H1 (cell line): Measurements from ENCODE around the gene STEEP1. TPM values are rescaled to one million over a fixed set of nuclear protein-coding genes. Genes with fewer than 3 reads are reported as not detected.
A peak's percentile ranks its signal among the peaks of the same experiment; 100 is the strongest.

Experiments used
- CBX5 ChIP-seq: fragments of 300-800, 300-1000 bp; sonication (generic); IDR thresholded peaks from 2 replicates; pipeline ENCODE4 v1.7.1; 2016; ENCODE audit warnings: antibody characterized with exemption, low read length, low read depth
- KDM1A ChIP-seq: fragments of 200-600, 300-600 bp; sonication (generic); IDR thresholded peaks from 2 replicates; pipeline ENCODE4 v1.7.1; 2016; ENCODE audit warnings: mild to moderate bottlenecking, low read length, borderline replicate concordance
- KDM5A ChIP-seq: fragments of 200-600 bp; IDR thresholded peaks from 2 replicates; pipeline ENCODE4 v1.7.1; 2012; ENCODE audit warnings: mild to moderate bottlenecking, low read length, inconsistent platforms, mixed read lengths
- MAFK ChIP-seq: IDR thresholded peaks from 2 replicates; pipeline ENCODE4 v1.6.1; 2012; ENCODE audit warnings: low read depth, mild to moderate bottlenecking, improper control_type of control experiment, low read length
- NANOG ChIP-seq: IDR thresholded peaks from 2 replicates; pipeline ENCODE4 v1.6.1; 2011; ENCODE audit warnings: low read length, low read depth, mild to moderate bottlenecking, inconsistent platforms; ENCODE audit not compliant: insufficient read depth, poor library complexity, severe bottlenecking
- POLR2A ChIP-seq, 2 experiments: IDR thresholded peaks; 1 replicate in 1 of 2; 2 replicates in 1 of 2; pipeline ENCODE4 v1.6.1; 2011; ENCODE audit warnings: low read depth in 2 of 2, low read length in 2 of 2, mild to moderate bottlenecking in 2 of 2; ENCODE audit errors: control extremely low read depth in 1 of 2
- POU5F1 ChIP-seq: IDR thresholded peaks from 2 replicates; pipeline ENCODE4 v1.6.1; 2011; ENCODE audit warnings: low read depth, mild to moderate bottlenecking, low read length, moderate library complexity
- TEAD4 ChIP-seq: IDR thresholded peaks from 2 replicates; pipeline ENCODE4 v1.6.1; 2012; ENCODE audit warnings: low read depth, low read length, inconsistent platforms, mixed read lengths
- polyA plus RNA-seq, 7 experiments: library from polyadenylated mRNA; depleted of rRNA in 3 of 7; stranded (reverse) in 5 of 7; unstranded in 2 of 7; fragments of >200 nt in 5 of 7; fragments of 200-250 nt in 2 of 7; gene quantifications; 1 replicate in 5 of 7; 2 replicates in 1 of 7; 4 replicates in 1 of 7; pipeline versions ENCODE4 v1.2.1 to v1.2.3, GENCODE V29; 2011 to 2013; ENCODE audit warnings: missing spikeins in 2 of 7, mixed read lengths in 2 of 7
- total RNA-seq: library from RNA; stranded (reverse); fragmentation: NEBNext Ultra II Directional; extraction: Animal tissue kit (Norgen Biotek cat#: 25700); gene quantifications from 2 replicates; pipeline ENCODE4 v1.2.1, GENCODE V29; 2021
- TF ChIP-seq, protein P1 (sequence below), 3 experiments: IDR thresholded peaks; 1 replicate in 2 of 3; 2 replicates in 1 of 3; pipeline versions ENCODE4 v1.5.1 to v1.6.1; 2011; ENCODE audit warnings: low read length in 3 of 3, mild to moderate bottlenecking in 3 of 3, inconsistent platforms in 2 of 3, low read depth in 1 of 3, moderate library complexity in 1 of 3; ENCODE audit not compliant: insufficient read depth in 1 of 3; ENCODE audit errors: control extremely low read depth in 1 of 3
- TF ChIP-seq, protein P2 (sequence below): IDR thresholded peaks from 2 replicates; pipeline ENCODE4 v1.6.1; 2011; ENCODE audit warnings: low read length, improper control_type of control experiment

Gene STEEP1
- total and polyA plus RNA-seq, 2 of the 8 experiments (the other 6 are each of a cell fraction or from before 2014, with no cell fraction given), result 9.2 to 29.7 TPM

GRCh38 chrX:119512146-119512800 is 52.9 kb downstream of the STEEP1 start (continued):
- TF ChIP-seq, protein P1, sequence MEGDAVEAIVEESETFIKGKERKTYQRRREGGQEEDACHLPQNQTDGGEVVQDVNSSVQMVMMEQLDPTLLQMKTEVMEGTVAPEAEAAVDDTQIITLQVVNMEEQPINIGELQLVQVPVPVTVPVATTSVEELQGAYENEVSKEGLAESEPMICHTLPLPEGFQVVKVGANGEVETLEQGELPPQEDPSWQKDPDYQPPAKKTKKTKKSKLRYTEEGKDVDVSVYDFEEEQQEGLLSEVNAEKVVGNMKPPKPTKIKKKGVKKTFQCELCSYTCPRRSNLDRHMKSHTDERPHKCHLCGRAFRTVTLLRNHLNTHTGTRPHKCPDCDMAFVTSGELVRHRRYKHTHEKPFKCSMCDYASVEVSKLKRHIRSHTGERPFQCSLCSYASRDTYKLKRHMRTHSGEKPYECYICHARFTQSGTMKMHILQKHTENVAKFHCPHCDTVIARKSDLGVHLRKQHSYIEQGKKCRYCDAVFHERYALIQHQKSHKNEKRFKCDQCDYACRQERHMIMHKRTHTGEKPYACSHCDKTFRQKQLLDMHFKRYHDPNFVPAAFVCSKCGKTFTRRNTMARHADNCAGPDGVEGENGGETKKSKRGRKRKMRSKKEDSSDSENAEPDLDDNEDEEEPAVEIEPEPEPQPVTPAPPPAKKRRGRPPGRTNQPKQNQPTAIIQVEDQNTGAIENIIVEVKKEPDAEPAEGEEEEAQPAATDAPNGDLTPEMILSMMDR (IDR thresholded peaks at IDR 0.05; ENCODE audit: control extremely low read depth in 1 of 3, insufficient read depth in 1 of 3, low read depth in 1 of 3, low read length in 3 of 3), result peak; percentile 71 to 83 (median 80)
- no peak for TF ChIP-seq KDM1A
- no peak for TF ChIP-seq MAFK
- no peak for TF ChIP-seq NANOG
- TF ChIP-seq POLR2A (IDR thresholded peaks at IDR 0.05; ENCODE audit: control extremely low read depth in 1 of 2, low read depth in 2 of 2, low read length in 2 of 2), result no peak
- no peak for TF ChIP-seq KDM5A
- no peak for TF ChIP-seq POU5F1
- no peak for TF ChIP-seq TEAD4
- TF ChIP-seq, protein P2, sequence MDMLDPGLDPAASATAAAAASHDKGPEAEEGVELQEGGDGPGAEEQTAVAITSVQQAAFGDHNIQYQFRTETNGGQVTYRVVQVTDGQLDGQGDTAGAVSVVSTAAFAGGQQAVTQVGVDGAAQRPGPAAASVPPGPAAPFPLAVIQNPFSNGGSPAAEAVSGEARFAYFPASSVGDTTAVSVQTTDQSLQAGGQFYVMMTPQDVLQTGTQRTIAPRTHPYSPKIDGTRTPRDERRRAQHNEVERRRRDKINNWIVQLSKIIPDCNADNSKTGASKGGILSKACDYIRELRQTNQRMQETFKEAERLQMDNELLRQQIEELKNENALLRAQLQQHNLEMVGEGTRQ, result no peak
- no peak for TF ChIP-seq CBX5
